HG02759 (cell line): ENCODE data around the gene BCL2.

Experiments used
- ATAC-seq: cut with Tn5 transposase; IDR thresholded peaks from one replicate; pipeline ENCODE4 v1.9.1; 2021; ENCODE audit warnings: mild to moderate bottlenecking, moderate library complexity; ENCODE audit not compliant: unreplicated experiment

The BCL2 gene

DNA sequence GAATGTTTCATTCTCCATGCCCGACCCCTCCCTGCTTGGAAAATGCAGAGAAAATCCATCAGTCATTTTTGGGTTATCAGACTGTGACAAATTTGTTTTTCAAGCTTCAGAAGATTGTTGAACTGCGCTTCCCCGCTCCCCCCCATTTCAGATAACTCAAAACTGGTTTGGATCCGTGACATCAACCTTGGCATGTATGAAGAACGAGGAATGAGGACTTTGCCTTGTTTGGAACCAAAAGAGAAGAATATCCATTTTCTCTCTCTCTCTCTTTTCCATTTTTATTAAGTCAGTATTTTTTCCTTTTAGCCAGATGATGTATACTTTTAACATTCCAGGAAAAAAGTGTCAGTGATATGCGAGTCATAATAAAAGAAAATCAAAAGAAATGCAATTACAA is 171.6 kb downstream of the BCL2 start:
- ATAC-seq, result no peak

DNA sequence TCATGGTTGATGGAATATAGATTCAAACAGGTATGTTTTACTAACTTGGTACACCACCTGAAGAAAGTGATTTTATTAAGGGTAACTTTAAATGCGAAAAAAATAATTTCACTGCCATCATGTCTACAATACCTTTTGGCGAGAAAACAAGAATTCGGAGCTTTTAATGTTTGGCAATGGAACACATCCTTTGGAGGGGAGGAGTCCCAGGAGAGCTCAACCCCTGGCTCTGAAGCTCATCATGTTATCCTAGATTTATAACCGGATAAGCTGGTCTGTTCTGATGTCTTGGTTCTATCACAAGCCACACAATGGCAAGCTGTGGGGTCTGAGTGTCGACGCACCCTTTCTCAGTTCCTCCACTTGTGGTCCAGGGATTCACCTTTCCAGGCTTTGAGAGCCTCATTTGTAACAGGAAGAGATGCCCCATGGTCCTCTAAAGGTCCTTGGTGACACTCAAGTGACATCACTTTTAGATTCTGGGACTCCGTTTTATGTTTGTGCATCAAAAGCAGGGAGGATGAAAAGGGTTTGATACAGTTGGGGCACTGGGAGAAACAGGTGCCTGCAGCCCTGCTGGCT is 172.7 kb downstream of the BCL2 start:
- ATAC-seq, result no peak

DNA sequence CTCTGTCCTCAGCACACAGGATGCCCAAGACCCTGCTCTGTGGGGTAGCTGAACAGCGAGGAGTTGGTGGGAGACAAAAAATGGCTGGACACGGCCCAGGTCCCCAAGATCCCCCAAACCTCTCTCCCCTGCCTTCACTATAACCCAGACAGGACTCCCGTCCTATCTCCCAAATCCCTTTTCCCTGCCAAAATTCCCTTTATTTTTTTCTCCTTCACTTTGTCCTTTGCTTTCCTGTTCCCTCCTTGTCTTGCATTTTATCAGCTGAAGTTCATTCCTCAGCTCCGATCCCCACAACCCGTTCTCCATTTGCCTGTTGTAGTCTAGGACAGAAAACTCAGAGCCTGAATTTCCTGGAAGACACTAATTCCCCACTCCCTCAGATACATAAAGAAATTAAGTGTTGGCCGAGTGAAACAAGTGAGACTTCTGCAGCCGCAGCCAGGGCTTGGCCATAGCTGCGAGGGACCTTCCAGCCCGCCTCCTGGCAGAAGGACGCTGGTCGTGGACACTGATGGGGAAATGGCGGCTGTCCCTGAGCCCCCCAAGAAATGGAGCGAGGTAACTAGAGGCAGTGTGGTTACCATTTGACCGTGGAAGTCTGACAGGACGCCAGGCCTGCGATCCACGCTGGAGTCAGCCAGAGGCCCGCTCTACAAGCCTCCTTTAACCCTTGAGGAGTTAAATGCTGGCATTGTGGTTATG is 173.6 kb downstream of the BCL2 start:
- no peak for ATAC-seq

GRCh38 chr18:63145166-63145850 is 174.3 kb downstream of the BCL2 start:
- no peak for ATAC-seq

DNA sequence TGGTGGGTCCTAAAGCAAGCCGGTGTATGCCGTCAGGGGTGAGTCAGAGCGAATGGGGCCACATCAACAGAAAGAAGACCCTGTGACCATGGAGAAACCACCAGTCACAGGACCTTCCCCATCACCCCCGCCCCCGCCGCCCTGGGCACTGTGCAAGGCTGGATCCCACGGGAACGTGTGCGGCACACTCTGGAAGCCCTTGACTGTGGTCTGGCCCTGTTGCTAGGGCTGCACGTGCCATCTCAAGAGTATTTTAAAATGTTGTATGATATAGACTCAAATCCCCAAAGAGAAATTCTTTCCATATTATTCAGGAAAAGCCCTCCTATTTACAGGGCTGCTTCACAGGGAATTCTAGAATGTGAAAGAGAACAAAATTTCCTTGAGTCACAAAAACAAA is 174.8 kb downstream of the BCL2 start:
- ATAC-seq, result no peak

DNA sequence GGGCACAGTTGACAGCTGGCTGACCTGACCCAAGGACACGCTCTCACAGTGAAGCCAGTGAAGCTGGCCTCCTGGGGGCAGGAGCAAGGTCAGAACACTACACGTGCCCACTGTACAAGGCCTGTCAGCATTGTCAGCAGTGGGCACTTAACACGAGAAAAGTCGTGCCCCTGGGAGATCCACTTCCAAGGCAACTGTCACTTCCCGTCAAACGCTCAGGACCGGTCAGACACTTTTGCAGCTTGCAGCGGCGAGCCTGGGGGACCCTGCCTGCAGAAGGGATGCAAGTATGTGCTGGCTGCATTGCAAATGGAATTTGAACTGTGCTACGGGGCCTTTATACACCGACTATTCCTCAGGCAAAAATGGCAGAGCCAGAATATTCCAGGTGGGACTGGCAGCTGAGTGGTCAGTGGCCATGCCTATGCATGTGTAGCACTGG is 176.2 kb downstream of the BCL2 start:
- no peak for ATAC-seq

DNA sequence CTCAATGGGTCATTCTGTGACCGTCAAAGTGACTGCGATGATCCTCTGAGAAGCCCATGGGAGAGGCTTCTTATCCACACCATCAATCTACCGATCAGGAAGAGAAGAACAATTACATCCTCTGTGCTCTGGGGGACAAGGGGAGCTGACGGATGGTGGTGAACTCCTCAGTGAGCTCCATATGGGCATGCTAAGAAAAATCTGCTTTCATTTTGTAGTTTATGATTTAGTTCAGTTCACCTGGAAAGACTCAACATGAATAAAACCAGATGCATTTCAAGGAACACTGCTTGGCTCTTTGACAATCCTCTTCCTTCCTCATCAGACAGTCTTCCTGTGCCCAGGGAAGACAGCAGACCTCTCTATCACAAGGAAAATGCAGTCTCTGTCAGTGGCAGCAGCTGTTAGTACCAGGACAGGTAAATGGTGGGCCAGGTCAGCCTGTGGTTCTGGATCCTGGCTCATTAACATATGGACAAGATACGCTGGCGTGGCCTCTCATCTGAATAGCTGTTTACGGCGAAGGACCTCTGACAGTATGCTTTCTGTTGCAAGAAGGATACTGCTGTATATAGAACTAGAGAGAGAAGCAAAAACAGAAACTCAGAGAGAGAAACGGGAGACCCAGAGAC is 176.9 kb downstream of the BCL2 start:
- no peak for ATAC-seq

DNA sequence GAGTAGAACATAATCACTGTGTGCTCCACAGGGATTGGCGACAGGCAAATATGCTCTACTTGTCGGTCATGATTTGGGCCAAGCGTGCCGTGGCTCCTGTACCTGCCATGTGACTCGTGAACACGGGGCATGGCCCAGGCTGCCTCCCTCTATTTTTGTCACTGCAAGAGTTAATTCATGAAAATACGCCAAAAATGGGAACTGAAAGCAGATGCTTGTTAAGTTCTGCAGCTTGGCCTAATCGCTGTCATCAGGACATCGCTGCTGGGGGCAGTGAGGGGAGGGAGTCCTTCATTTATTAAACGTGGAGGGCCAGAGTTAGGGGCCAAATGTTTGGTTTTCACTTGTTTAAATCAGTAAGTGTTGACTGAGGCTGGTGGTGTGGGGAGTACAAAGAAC is 177.8 kb downstream of the BCL2 start:
- ATAC-seq, result peak; percentile 63

- no peak for ATAC-seq
Observed at GRCh38 chr18:63140997-63141777, 178.4 kb downstream of the BCL2 start.

GRCh38 chr18:63140038-63140450 is 179.5 kb downstream of the BCL2 start:
- ATAC-seq, result no peak

GRCh38 chr18:63138436-63139340 is 180.9 kb downstream of the BCL2 start:
- peak; percentile 42 for ATAC-seq

GRCh38 chr18:63137999-63138435 is 181.6 kb downstream of the BCL2 start:
- peak; percentile 22 for ATAC-seq

- no peak for ATAC-seq
Observed at GRCh38 chr18:63135101-63135500, 184.5 kb downstream of the BCL2 start.

- ATAC-seq, result no peak
Observed at GRCh38 chr18:63132819-63133200, 186.8 kb downstream of the BCL2 start.

- ATAC-seq, result peak; percentile 15
Observed at GRCh38 chr18:63131959-63132818, 187.4 kb downstream of the BCL2 start.

GRCh38 chr18:63131106-63131958 is 188.2 kb downstream of the BCL2 start:
- ATAC-seq, result peak; percentile 42

- ATAC-seq, result no peak
Observed at GRCh38 chr18:63130176-63130575, 189.4 kb downstream of the BCL2 start.
